Superior temporal gyrus (tissue), 1 donor: ENCODE results near the gene ATP5MC2.
"Not testable (repeated sequence)": the region's sequence is repeated elsewhere in the genome, so short reads cannot be mapped to it uniquely, and the experiment has no call there.

Experiments used
- DNase-seq: peaks from one replicate; pipeline ENCODE4 v3.0.0-alpha.2; 2016; ENCODE audit errors: extremely low spot score

Gene ATP5MC2

DNA sequence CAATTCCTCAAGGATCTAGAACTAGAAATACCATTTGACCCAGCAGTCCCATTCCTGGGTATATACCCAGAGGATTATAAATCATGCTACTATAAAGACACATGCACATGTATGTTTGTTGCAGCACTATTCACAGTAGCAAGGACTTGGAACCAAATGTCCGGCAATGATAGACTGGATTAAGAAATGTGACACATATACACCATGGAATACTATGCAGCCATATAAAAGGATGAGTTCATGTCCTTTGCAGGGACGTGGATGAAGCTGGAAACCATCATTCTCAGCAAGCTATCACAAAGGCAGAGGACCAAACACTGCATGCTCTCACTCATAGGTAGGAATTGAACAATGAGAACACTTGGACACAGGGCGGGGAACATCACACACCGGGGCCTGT, 29.6 kb downstream of the ATP5MC2 start:
- not testable (repeated sequence) for DNase-seq

DNA sequence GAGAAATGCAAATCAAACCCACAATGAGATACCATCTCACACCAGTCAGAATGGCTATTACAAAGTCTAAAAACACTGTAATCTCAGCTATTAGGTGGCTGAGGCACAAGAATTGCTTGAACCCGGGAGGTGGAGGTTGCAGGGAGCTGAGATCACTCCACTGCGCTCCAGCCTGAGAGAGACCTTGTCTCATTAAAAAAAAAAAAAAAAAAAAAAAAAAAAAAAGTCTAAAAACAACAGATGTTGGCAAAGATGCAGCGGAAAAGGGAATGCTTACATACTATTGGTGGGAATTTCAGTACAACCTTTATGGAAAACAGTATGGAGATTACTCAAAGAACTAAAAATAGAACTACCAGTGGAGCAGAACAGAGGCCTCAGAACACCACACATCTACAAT, 30.7 kb downstream of the ATP5MC2 start:
- DNase-seq = no peak

DNA sequence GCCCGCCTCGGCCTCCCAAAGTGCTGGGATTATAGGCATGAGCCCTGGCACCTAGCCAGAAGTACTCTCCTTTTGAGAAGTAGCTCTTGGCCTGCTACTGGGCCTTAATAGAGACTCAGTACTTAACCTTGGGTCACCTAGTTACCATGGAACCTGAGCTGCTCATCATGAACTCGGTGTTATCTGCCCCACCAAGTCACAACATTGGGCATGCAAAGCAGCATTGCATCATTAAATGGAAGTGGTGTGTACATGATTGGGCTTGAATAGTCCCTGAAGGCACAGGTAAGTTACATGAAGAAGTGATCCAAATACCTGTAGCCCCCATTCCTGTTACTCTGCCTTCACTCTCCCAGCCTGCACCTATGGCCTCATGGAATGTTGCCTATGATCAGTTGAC, 31.8 kb downstream of the ATP5MC2 start:
- DNase-seq = no peak

DNA sequence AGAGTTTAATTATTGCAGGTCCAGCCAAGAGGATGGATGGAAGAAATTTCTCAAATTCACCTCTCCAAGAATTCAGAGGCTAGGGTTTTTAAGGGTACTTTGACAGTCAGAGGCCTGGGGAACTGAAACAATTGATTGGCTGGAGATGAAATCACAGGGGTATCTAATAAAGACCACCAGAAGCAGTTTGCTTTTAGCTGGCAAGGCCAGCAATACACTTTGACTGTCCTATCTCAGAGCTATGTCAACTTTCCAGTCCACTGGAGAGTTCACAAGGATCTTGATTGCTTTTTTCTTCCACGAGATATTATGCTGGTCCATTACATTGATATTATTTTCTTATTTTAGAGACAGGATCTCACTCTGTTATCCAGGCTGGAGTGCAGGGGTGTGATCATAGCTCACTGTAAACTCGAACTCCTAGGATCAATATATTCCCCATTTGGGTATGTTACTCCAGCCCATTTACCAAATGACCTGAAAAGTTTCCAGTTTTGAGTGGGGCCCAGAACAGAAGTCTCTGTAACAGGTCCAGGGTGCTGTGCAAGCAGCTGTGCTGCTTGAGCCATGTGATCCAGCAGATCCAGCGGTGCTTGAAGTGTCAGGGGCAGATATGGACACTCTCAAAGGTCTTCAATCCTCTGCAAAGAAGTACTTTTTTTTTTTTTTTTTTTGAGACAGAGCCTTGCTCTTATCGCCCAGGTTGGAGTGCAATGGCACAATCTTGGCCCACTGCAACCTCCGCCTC, 32.5 kb downstream of the ATP5MC2 start:
- no peak for DNase-seq

DNA sequence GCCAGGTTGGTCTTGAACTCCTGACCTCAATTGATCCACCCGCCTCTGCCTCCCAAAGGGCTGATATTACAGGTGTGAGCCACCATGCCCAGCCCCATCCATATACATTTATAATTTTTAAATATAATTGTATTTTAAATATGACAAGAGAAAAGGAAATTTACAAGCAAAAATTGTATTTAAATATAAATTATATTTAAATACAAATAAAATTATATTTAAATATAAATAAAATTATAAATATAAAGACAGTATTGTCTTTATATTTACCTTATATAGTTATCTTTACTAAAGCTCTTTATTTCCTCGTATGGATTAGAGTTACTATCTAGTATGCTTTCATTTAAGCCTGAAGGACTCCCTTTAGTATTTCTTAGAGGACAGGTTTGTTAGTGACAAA, 37.8 kb downstream of the ATP5MC2 start:
- DNase-seq = no peak

DNA sequence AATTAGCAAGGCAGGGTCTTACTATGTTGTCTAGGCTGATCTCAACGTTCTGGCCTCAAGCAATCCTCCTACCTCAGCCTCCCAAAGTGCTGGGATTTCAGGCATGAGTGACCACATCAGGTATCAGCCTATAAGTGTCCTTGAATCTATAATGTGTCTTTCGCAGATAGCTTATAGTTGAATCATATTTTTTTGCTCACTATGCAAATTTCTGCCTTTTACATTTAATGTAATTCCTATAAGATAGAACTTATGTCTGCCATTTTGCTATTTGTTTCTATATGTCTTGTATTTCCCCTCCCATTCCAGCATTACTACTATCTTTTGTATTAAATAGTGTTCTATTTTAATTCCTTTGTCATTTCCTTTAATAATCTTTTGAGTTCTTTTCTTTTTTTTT, 39.2 kb downstream of the ATP5MC2 start:
- no peak for DNase-seq

DNA sequence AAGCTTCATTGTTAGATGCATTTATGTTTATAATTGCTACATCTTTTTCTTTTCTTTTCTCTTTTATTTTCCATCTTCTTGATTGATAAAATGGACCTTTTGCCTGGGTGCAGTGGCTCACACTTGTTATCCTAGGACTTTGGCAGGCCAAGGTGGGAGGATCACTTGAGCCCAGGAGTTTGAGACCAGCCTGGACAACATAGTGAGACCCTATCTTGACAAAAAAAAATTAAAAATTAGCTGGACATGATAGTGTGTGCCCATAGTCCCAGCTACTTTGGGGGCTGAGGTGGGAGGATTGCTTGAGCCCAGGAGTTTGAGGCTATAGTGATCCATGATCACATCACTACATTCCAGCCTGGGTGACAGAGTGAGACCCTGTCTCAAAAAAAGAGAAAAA, 40.2 kb downstream of the ATP5MC2 start:
- DNase-seq = not testable (repeated sequence)

DNA sequence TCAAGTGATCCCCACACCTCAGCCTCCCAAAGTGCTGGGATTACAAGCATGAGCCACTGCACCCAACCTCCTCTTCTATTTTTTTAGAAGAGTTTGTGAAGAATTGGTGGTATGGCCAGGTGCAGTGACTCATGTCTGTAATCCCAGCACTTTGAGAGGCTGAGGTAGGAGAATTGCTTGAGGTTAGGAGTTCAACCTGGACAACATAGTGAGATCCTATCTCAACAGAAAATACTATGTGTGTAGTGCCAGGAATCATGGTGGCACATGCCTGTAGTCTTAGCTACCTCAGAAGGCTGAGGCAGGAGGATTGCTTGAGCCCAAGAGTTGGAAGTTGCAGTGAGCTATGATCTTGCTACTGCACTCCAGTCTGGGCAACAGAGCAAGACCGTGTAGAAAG, 44.2 kb downstream of the ATP5MC2 start:
- DNase-seq = no peak

DNA sequence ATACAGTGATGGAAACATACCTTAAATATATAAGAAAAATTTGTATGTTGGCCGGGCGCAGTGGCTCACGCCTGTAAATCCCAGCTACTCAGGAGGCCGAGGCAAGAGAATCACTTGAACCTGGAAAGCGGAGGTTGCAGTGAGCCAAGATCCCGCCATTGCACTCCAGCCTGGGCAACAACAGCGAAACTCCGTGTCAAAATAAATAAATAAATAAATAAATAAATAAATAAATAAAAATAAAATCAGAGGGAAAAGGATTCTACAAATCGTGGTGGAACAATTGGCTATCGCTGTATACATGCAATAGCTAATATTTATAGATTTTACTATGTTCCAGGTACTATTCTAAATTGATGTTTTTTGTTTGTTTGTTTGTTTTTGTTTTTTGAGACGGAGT, 48.0 kb downstream of the ATP5MC2 start:
- DNase-seq = no peak

DNA sequence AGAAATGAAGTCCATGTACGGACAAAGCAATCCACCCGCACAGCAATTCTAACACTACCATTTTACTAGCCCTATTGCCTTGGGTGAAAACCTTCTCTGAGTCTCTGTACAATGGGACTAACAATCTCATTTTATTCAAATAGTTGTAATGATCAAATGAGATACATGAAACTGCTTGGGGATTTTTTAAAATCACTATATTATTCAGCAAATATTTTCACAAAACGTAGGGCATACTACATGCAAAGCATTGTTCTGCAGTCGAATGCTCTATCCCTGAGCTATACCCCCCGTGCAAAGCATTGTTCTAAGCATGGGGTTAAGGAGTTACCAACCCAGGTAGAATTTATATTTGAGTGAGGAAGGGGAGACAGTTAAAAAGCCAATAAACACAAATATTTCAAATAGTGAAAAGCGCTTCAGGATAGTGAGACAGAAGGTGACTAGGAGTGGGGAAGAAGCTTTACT, 49.1 kb downstream of the ATP5MC2 start:
- DNase-seq = no peak

DNA sequence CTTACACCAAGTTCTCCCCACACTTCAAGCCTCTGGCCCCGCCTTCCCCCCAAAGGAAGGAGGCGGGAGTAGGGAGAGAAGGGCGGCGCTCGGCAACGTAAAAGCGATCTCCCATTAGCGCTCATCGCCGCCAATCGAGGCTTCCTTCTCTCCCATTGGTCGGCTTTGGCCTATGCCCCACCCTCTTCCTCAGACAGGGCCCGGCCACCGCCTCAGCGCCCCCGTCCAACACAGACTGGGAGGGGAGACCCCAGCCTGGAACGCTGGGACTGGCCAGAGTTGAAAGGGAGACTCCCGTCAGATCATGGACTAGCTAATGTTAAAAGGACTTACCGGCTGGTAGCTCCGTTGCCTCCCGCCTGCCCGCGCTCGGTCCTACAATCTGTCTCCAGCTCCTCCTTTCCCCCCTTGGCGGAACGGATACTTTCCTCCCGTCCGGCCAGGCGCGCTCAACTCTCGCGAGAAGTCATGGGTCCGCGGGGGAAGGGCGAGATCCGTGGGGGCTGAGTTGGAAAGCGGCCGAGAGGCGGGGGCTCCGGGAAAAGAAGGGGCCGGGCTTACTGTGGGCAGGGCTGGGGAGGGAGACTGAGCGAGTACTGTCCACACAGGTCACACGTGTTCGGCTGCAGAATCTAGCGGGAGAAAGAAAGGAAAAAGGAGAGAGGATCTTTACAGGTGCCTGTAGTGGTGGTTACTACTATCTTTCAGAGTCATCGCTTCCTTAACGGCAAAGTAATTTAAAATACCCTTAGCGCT, 49.8 kb downstream of the ATP5MC2 start, which contains the start of gene ATF7:
TSS of gene ATF7 (minus strand) at position 437 of the 756 bp plus-strand sequence. CDS start 25,382 bp downstream, outside the sequence.
- peak; percentile 100 for DNase-seq

DNA sequence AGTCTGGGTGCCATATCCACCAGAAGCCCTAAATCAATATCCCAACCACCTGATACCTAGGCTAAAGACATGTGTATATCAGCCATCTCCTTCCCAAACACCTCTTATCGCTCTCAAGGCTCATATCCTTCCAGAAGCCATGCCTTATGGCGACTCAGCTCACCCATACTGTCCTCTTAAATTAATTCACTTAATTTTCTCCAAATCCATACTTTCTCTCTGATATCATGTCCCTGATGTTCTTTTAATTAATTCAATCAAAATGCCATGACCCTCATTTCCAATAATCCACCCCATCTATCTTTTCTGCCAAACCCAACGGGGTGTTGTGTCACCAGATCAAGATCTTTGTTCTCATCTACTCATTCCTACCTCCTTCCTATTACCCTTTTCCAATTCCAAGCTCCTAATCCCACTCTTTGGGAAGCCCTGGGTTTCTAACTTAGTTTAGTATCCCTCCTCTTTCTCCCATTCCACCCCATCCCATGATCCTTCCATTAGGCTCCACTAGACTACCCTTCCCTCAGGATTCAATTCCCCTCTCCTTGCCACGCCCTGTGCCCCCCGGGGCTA, 50.4 kb downstream of the ATP5MC2 start:
- no peak for DNase-seq

DNA sequence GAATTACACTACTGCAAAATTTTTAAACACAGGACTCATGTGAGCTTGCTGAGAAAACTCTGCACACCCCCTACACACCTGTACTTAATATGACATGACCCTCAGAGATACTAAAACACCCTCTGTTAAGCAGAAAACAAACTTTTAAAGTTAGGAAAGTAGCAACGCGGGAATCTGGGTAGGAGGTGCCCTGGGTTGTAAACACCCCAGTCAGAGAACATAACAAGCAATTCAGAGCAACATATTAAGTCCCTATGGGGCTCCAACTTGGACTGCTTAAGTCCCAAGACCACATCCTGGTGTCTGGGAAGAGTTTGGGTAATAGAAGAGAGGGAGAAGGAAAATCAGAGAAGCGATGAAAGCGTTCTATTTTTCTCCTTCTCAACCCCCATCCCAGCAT, 50.9 kb downstream of the ATP5MC2 start:
- no peak for DNase-seq

DNA sequence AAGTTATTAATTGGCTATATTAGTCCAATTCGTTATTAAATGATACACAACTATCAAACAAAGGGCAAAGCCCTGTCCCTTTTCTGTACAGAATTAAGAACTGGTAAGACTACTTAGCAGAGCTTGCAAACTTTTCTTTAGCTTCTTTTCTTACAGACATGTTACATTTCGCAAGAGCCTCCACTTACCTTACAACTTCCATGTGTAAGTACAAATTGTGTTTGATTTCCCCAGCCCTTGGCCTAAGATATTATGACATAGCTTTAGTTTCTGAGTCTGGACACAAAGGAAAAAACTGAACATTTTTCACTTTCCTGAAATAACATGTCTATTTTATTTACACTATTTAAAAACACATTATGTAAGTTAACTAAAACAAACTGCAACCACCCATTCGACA, 51.4 kb downstream of the ATP5MC2 start:
- DNase-seq = peak; percentile 50

DNA sequence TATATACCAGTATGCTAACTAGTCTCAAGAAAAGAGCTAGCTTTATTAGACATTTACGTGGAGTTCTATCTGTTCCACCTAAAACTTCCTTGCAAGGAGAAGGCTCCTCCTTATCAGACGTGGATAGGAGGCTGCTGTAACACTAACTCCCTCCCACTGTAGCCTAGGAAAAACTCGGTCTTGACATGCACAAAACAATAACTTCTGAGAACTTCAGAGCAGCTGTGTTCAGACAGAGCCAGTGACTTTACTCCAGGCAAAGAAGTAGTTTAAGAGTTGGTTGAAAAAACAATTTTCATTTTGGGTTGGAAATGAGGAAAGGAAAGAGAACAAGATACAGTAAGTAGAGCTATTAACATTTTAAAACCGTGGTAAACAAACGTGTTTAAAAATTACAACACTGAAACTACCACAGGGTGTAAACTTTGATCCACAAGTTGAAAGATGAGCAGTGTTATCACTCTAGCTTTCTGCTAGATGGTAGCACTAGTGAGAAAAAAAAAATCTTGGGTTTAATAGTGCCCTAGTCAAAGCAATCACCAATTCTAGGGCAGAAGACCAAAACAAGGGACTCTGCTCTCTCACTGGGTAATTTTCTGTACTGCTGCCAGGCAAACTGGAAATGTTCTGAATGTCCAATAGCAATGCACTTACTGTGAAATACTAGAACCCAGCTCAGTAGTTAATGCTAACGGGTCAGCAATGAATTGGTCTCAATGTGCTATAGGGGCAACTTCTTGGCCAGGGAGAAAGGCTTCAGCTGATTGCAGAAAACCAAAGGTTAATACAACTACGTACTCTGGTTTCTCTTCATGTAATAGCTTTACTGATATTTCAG, 52.1 kb downstream of the ATP5MC2 start:
- peak; percentile 71 for DNase-seq

DNA sequence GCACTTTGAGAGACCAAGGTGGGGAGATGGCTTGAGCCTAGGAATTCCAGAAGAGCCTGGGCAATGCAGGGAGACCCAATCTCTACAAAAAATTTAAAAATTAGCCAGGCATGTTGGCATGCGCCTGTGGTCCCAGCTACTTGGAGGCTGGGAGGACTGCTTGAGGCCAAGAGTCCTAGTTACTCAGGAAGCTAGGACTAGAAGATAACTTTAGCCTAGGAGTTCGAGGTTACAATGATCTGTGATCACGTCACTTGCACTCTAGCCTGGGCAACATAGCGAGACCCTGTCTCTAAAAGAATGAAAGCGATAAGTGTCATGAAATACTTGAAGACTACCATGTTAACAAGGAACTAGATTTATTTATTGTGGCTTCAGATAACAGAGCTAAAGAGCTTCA, 53.2 kb downstream of the ATP5MC2 start:
- DNase-seq = no peak

DNA sequence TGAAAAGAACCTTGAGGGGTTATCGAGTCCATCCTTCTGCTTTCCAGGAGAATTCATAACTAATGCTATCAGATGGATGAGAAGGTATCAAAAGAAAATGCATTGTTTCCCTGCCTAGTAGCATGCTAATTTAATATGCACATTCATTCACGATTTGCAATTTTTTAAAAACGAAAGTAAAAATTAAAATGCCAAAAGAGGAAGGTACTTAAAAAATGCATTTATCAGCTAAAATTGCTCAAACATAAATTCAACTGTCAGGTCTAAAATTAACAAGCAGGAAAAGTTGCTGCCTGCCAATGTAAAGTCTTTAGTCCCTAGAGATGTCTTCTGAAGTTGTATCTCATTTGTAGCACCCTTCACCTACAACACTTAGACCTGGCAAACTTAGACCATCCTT, 57.6 kb downstream of the ATP5MC2 start:
- DNase-seq = no peak

DNA sequence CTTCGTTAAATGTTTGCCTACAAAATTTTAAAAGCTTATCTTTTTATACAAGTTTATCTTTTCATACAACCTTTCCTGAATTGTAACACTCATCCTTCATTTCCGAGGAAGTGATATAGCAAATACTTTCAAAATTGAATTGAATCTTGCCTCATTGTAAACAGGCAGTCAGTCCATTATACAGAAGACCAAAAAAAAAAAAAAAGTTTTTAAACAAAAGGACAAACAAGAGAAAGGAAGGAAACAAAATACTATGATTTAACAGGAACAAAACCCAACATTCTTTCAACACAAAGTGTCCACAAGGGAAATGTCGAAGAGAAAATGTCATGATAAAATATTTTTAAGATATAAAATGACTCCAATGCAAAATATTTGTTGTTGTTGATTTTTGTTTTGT, 58.2 kb downstream of the ATP5MC2 start:
- no peak for DNase-seq

DNA sequence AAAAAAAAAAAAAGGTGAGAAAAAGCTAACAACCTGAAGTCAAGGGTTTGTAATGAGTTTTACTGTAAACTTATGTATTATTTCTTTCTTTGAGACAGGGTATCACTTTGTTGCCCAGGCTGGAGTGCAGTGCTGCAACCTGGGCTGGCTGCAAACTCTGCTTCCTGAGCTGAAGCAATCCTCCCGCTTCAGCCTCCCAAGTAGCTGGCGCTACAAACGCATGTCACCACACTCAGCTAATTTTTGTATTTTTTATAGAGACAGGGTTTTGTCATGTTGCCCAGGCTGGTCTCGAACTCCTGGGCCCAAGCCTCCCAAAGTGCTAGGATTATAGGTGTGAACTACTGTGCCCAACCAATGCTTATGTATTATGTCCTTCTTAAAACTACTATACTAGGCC, 58.9 kb downstream of the ATP5MC2 start:
- DNase-seq = no peak
